Mesenchymal stem cell (in vitro differentiated cells and primary cell): Measurements from ENCODE around the gene GSTK1.

Experiments
- DNase-seq: peaks from one replicate; pipeline ENCODE4 v3.0.0-alpha.2; 2013
- H2AFZ ChIP-seq: one replicate; pipeline ENCODE4 v1.6.1; 2013; ENCODE audit warnings: low read depth, mild to moderate bottlenecking, control low read depth, inconsistent platforms, low read length, moderate library complexity
- H2AK5ac ChIP-seq: 2 replicates; pipeline ENCODE4 v1.6.1; 2013; ENCODE audit warnings: low read length, moderate library complexity, mild to moderate bottlenecking, inconsistent platforms; ENCODE audit not compliant: severe bottlenecking
- H2BK120ac ChIP-seq: one replicate; pipeline ENCODE4 v1.6.1; 2013; ENCODE audit warnings: low read depth, mild to moderate bottlenecking, inconsistent platforms, low read length, moderate library complexity
- H2BK12ac ChIP-seq, 2 experiments: one replicate each; pipeline ENCODE4 v1.6.1; 2013; ENCODE audit warnings: inconsistent platforms in 2 of 2, low read length in 2 of 2, mild to moderate bottlenecking in 2 of 2, moderate library complexity in 2 of 2, control low read depth in 1 of 2
- H2BK15ac ChIP-seq: one replicate; pipeline ENCODE4 v1.6.1; 2013; ENCODE audit warnings: mild to moderate bottlenecking, low read depth, inconsistent platforms; ENCODE audit not compliant: poor library complexity, severe bottlenecking
- H2BK5ac ChIP-seq: 2 replicates; pipeline ENCODE4 v1.6.1; 2013; ENCODE audit warnings: low read depth, mild to moderate bottlenecking, low read length, control low read depth, inconsistent platforms; ENCODE audit not compliant: poor library complexity, severe bottlenecking
- H3K14ac ChIP-seq, 2 experiments: one replicate each; pipeline ENCODE4 v1.6.1; 2013; ENCODE audit warnings: inconsistent platforms in 2 of 2, low read length in 2 of 2, control low read depth in 1 of 2, mild to moderate bottlenecking in 1 of 2, moderate library complexity in 1 of 2
- H3K18ac ChIP-seq, 2 experiments: one replicate each; pipeline ENCODE4 v1.6.1; 2013; ENCODE audit warnings: inconsistent platforms in 2 of 2, low read length in 2 of 2, control low read depth in 1 of 2, low read depth in 1 of 2, mild to moderate bottlenecking in 1 of 2
- H3K23ac ChIP-seq, 2 experiments: one replicate each; pipeline ENCODE4 v1.6.1; 2013; ENCODE audit warnings: inconsistent platforms in 2 of 2, low read length in 2 of 2, mild to moderate bottlenecking in 2 of 2, moderate library complexity in 2 of 2, control low read depth in 1 of 2
- H3K27ac ChIP-seq: 2 replicates; pipeline ENCODE4 v1.5.1; 2013; ENCODE audit warnings: mild to moderate bottlenecking, moderate library complexity, low read length, control low read depth, inconsistent platforms; ENCODE audit not compliant: poor library complexity, severe bottlenecking
- H3K27me3 ChIP-seq, 2 experiments: 2 replicates each; pipeline versions ENCODE4 v1.6.1 to v1.7.0; 2013; ENCODE audit warnings: low read length in 2 of 2, mild to moderate bottlenecking in 2 of 2, moderate library complexity in 2 of 2, control low read depth in 1 of 2, inconsistent platforms in 1 of 2; ENCODE audit not compliant: control insufficient read depth in 1 of 2, insufficient read depth in 1 of 2
- H3K36me3 ChIP-seq, 2 experiments: 2 replicates each; pipeline versions ENCODE4 v1.6.1 to v1.7.0; 2013; ENCODE audit warnings: low read length in 2 of 2, control low read depth in 1 of 2, inconsistent platforms in 1 of 2, low read depth in 1 of 2, mild to moderate bottlenecking in 1 of 2; ENCODE audit not compliant: insufficient read depth in 2 of 2, control insufficient read depth in 1 of 2
- H3K4ac ChIP-seq, 2 experiments: one replicate each; pipeline ENCODE4 v1.6.1; 2013; ENCODE audit warnings: inconsistent platforms in 2 of 2, low read length in 2 of 2, mild to moderate bottlenecking in 2 of 2, moderate library complexity in 2 of 2, control low read depth in 1 of 2, low read depth in 1 of 2
- H3K4me1 ChIP-seq: 2 replicates; pipeline ENCODE4 v1.6.1; 2013; ENCODE audit warnings: low read depth, low read length, control low read depth; ENCODE audit not compliant: control insufficient read depth, insufficient read depth
- H3K4me2 ChIP-seq: 2 replicates; pipeline ENCODE4 v1.6.1; 2013; ENCODE audit warnings: low read length, mild to moderate bottlenecking, inconsistent platforms; ENCODE audit not compliant: poor library complexity, severe bottlenecking
- H3K4me3 ChIP-seq, 2 experiments: 2 replicates each; pipeline versions ENCODE4 v1.5.1 to v1.7.0; 2013; ENCODE audit warnings: low read length in 2 of 2, mild to moderate bottlenecking in 2 of 2, control low read depth in 1 of 2, low read depth in 1 of 2; ENCODE audit not compliant: insufficient read depth in 1 of 2
- H3K79me1 ChIP-seq: replicated peaks from 2 replicates; pipeline ENCODE4 v1.6.1; 2013; ENCODE audit warnings: mild to moderate bottlenecking, control low read depth, low read length, inconsistent platforms; ENCODE audit not compliant: poor library complexity, severe bottlenecking
- H3K9ac ChIP-seq: 2 replicates; pipeline ENCODE4 v1.7.0; 2013; ENCODE audit warnings: mild to moderate bottlenecking, low read length, moderate library complexity
- H3K9me3 ChIP-seq: 2 replicates; pipeline ENCODE4 v1.7.0; 2013; ENCODE audit warnings: mild to moderate bottlenecking, low read length; ENCODE audit not compliant: control insufficient read depth
- H4K8ac ChIP-seq: one replicate; pipeline ENCODE4 v1.6.1; 2013; ENCODE audit warnings: inconsistent platforms, mild to moderate bottlenecking, low read length, moderate library complexity
- H4K91ac ChIP-seq: one replicate; pipeline ENCODE4 v1.6.1; 2013; ENCODE audit warnings: mild to moderate bottlenecking, low read length, inconsistent platforms
- WGBS: methylation state at CpG from one replicate; pipeline ENCODE4 v1.1.7; 2013; ENCODE audit warnings: mixed read lengths; 5-methylcytosine and 5-hydroxymethylcytosine counted together

Gene GSTK1

GRCh38 chr7:143234533-143234875, 28.7 kb upstream of the GSTK1 start:
- H3K9me3 ChIP-seq: peaks cover 34% of the 10 kb centered on the region
- H3K36me3 ChIP-seq: no peaks in the 10 kb centered on the region
- no peak for DNase-seq
- no peak overlapping the region for H3K18ac ChIP-seq
- H2BK12ac ChIP-seq: no peak overlapping the region
- H2BK120ac ChIP-seq: no peak overlapping the region
- no peak overlapping the region for H2BK5ac ChIP-seq
- no peak overlapping the region for H3K14ac ChIP-seq
- no peaks in the 10 kb centered on the region for H3K27me3 ChIP-seq
- no peak overlapping the region for H3K27ac ChIP-seq
- H3K4me3 ChIP-seq: no peak overlapping the region
- H3K9ac ChIP-seq: no peak overlapping the region
- no peaks in the 10 kb centered on the region for H3K79me1 ChIP-seq
- no peak overlapping the region for H3K4me2 ChIP-seq
- no peak overlapping the region for H2AFZ ChIP-seq
- H3K4me1 ChIP-seq: no peaks in the 10 kb centered on the region
- 74% methylated on average over 3 of the region's 3 CpGs for WGBS
- H4K91ac ChIP-seq: no peak overlapping the region
- no peak overlapping the region for H3K23ac ChIP-seq
- H3K4ac ChIP-seq: no peak overlapping the region
- H2BK15ac ChIP-seq: no peak overlapping the region
- H4K8ac ChIP-seq: no peak overlapping the region
- H2AK5ac ChIP-seq: no peak overlapping the region

- Histone ChIP-seq H3K9ac (no peak overlapping the region), H2BK12ac (no peak overlapping the region), H3K9me3 (peaks cover 34% of the 10 kb centered on the region), H2BK120ac (no peak overlapping the region), H3K14ac (no peak overlapping the region), H3K18ac (no peak overlapping the region), H3K27me3 (no peaks in the 10 kb centered on the region), H3K4me1 (no peaks in the 10 kb centered on the region), H3K4ac (no peak overlapping the region), H4K8ac (no peak overlapping the region), H2AFZ (no peak overlapping the region), H3K79me1 (no peaks in the 10 kb centered on the region), H2BK15ac (no peak overlapping the region), H3K23ac (no peak overlapping the region), H4K91ac (no peak overlapping the region), H3K27ac (no peak overlapping the region), H3K4me3 (no peak overlapping the region), H3K36me3 (no peaks in the 10 kb centered on the region), H3K4me2 (no peak overlapping the region), H2AK5ac (no peak overlapping the region), H2BK5ac (no peak overlapping the region)
- no peak for DNase-seq
- WGBS: no CpG with 5 or more reads among the region's 1 CpG
These were observed 27.7 kb upstream of the GSTK1 start for GRCh38 chr7:143235561-143235960.

GRCh38 chr7:143236408-143236990, 26.7 kb upstream of the GSTK1 start:
- H3K9me3 ChIP-seq: peaks cover 34% of the 10 kb centered on the region
- no peak overlapping the region for H3K18ac ChIP-seq
- DNase-seq: no peak
- H2BK5ac ChIP-seq: no peak overlapping the region
- H2AFZ ChIP-seq: no peak overlapping the region
- H2AK5ac ChIP-seq: no peak overlapping the region
- H4K8ac ChIP-seq: no peak overlapping the region
- no peaks in the 10 kb centered on the region for H3K4me1 ChIP-seq
- no peak overlapping the region for H2BK12ac ChIP-seq
- 67% methylated on average over 1 of the region's 3 CpGs for WGBS
- no peaks in the 10 kb centered on the region for H3K27me3 ChIP-seq
- no peaks in the 10 kb centered on the region for H3K79me1 ChIP-seq
- H3K4me2 ChIP-seq: no peak overlapping the region
- H3K4me3 ChIP-seq: no peak overlapping the region
- no peak overlapping the region for H3K9ac ChIP-seq
- H3K36me3 ChIP-seq: no peaks in the 10 kb centered on the region
- no peak overlapping the region for H3K27ac ChIP-seq
- H4K91ac ChIP-seq: no peak overlapping the region
- no peak overlapping the region for H2BK120ac ChIP-seq
- H3K4ac ChIP-seq: no peak overlapping the region
- no peak overlapping the region for H3K14ac ChIP-seq
- H2BK15ac ChIP-seq: no peak overlapping the region
- H3K23ac ChIP-seq: no peak overlapping the region

DNA sequence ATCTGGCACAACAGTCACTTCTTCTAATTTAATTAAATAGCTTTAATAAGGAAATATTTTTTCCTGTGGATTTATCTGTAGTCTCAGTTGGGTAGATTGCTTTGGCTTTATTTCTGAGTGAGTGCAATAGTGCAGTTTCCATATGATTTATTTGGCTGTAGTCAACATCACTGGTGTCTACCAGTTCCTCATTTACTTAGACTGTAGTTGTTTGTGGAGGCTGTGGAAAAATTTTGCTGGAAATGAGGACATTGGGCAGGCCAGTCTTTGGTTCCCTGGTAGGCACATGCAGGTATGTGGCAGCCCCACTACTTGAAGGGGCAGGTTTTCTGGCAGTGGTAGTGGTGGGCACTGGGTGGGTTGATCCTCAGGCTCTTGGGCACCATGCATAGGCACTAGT, 25.9 kb upstream of the GSTK1 start:
- H2BK12ac ChIP-seq: no peak overlapping the region
- no peak overlapping the region for H3K4me3 ChIP-seq
- H3K27me3 ChIP-seq: no peaks in the 10 kb centered on the region
- H3K18ac ChIP-seq: no peak overlapping the region
- no peak overlapping the region for H4K91ac ChIP-seq
- H2BK15ac ChIP-seq: no peak overlapping the region
- H3K14ac ChIP-seq: no peak overlapping the region
- DNase-seq: no peak
- H3K4me1 ChIP-seq: no peaks in the 10 kb centered on the region
- H2AK5ac ChIP-seq: no peak overlapping the region
- H2AFZ ChIP-seq: no peak overlapping the region
- H3K27ac ChIP-seq: no peak overlapping the region
- H4K8ac ChIP-seq: no peak overlapping the region
- H3K9me3 ChIP-seq: peaks cover 34% of the 10 kb centered on the region
- H3K9ac ChIP-seq: no peak overlapping the region
- H2BK120ac ChIP-seq: no peak overlapping the region
- no peak overlapping the region for H3K23ac ChIP-seq
- H3K4ac ChIP-seq: no peak overlapping the region
- H2BK5ac ChIP-seq: no peak overlapping the region
- H3K36me3 ChIP-seq: no peaks in the 10 kb centered on the region
- H3K79me1 ChIP-seq: no peaks in the 10 kb centered on the region
- no peak overlapping the region for H3K4me2 ChIP-seq
